HepG2 (cell line): ENCODE data around the gene BPHL. TPM values are rescaled to one million over a fixed set of nuclear protein-coding genes. Genes with fewer than 3 reads are reported as not detected.

Experiments
- CBX1 ChIP-seq: IDR thresholded peaks from one replicate; pipeline ENCODE4 v1.6.1; 2016; ENCODE audit warnings: antibody characterized with exemption, low read depth
- ESRRA ChIP-seq: sonication (generic); formaldehyde crosslinking; IDR thresholded peaks from 2 replicates; pipeline ENCODE4 v1.5.1; 2020; ENCODE audit warnings: mild to moderate bottlenecking, low read depth, missing genetic modification reagents
- HDAC6 ChIP-seq: fragments of 200-600 bp; sonication (generic); IDR thresholded peaks from 2 replicates; pipeline ENCODE4 v1.7.0; 2017; ENCODE audit warnings: mild to moderate bottlenecking, antibody characterized with exemption, low read length, low read depth
- KLF13 ChIP-seq: sonication (generic); formaldehyde crosslinking; IDR thresholded peaks from 2 replicates; pipeline ENCODE4 v1.4.0; 2020; ENCODE audit warnings: mild to moderate bottlenecking, missing genetic modification reagents
- KLF9 ChIP-seq: IDR thresholded peaks from 2 replicates; pipeline ENCODE4 v1.6.1; 2016; ENCODE audit warnings: low read depth
- LBX2 ChIP-seq: sonication (generic); formaldehyde crosslinking; IDR thresholded peaks from 2 replicates; pipeline ENCODE4 v1.5.0; 2020; ENCODE audit warnings: missing genetic modification reagents, mild to moderate bottlenecking, borderline replicate concordance
- MXD4 ChIP-seq: IDR thresholded peaks from 2 replicates; pipeline ENCODE4 v1.6.1; 2016; ENCODE audit warnings: mild to moderate bottlenecking, missing biosample characterization, missing genetic modification reagents
- NCOR1 ChIP-seq: fragments of 200-600 bp; sonication (generic); IDR thresholded peaks from 2 replicates; pipeline ENCODE4 v1.7.0; 2017; ENCODE audit warnings: antibody characterized with exemption, low read length, borderline replicate concordance
- NR1H2 ChIP-seq: sonication (generic); formaldehyde crosslinking; IDR thresholded peaks from 2 replicates; pipeline ENCODE4 v1.8.1; 2022; ENCODE audit warnings: low read depth, missing genetic modification reagents, borderline replicate concordance
- POGZ ChIP-seq: sonication (generic); formaldehyde crosslinking; IDR thresholded peaks from 2 replicates; pipeline ENCODE4 v1.4.0; 2020; ENCODE audit warnings: mild to moderate bottlenecking, missing genetic modification reagents
- RFXAP ChIP-seq: sonication (generic); formaldehyde crosslinking; IDR thresholded peaks from 2 replicates; pipeline ENCODE4 v1.4.0; 2020; ENCODE audit warnings: missing genetic modification reagents, borderline replicate concordance
- TBX2 ChIP-seq: sonication (generic); formaldehyde crosslinking; IDR thresholded peaks from 2 replicates; pipeline ENCODE4 v1.5.0; 2020; ENCODE audit warnings: missing genetic modification reagents, mild to moderate bottlenecking, borderline replicate concordance
- TOPORS ChIP-seq: sonication (generic); formaldehyde crosslinking; IDR thresholded peaks from 2 replicates; pipeline ENCODE4 v1.8.0; 2023; ENCODE audit warnings: mild to moderate bottlenecking, missing genetic modification reagents
- TP53 ChIP-seq: sonication (generic); formaldehyde crosslinking; conservative IDR thresholded peaks from 2 replicates; pipeline ENCODE4 v1.4.0; 2020; ENCODE audit warnings: missing genetic modification reagents
- TRIM22 ChIP-seq: fragments of 450-650 bp; IDR thresholded peaks from 2 replicates; pipeline ENCODE4 v1.6.1; 2017
- XRCC5 ChIP-seq: fragments of 200-400 bp; formaldehyde crosslinking; optimal IDR thresholded peaks from 2 replicates; pipeline ENCODE3; 2017; ENCODE audit warnings: mild to moderate bottlenecking, low read length
- ZBTB49 ChIP-seq: sonication (generic); formaldehyde crosslinking; IDR thresholded peaks from 2 replicates; pipeline ENCODE4 v1.4.0; 2020; ENCODE audit warnings: missing genetic modification reagents, borderline replicate concordance
- ZNF337 ChIP-seq: sonication (generic); formaldehyde crosslinking; IDR thresholded peaks from 2 replicates; pipeline ENCODE4 v1.5.1; 2020; ENCODE audit warnings: missing genetic modification reagents, low read depth, mild to moderate bottlenecking, borderline replicate concordance
- ZNF432 ChIP-seq: sonication (generic); formaldehyde crosslinking; IDR thresholded peaks from 2 replicates; pipeline ENCODE4 v1.5.0; 2020; ENCODE audit warnings: missing genetic modification reagents, mild to moderate bottlenecking, borderline replicate concordance
- ZNF558 ChIP-seq: sonication (generic); formaldehyde crosslinking; IDR thresholded peaks from 2 replicates; pipeline ENCODE4 v1.9.0; 2022; ENCODE audit warnings: mild to moderate bottlenecking, missing genetic modification reagents, borderline replicate concordance
- ZNF563 ChIP-seq: sonication (generic); formaldehyde crosslinking; IDR thresholded peaks from 2 replicates; pipeline ENCODE4 v1.8.0; 2022; ENCODE audit warnings: mild to moderate bottlenecking, moderate library complexity, missing genetic modification reagents
- ZNF672 ChIP-seq: sonication (generic); formaldehyde crosslinking; IDR thresholded peaks from 2 replicates; pipeline ENCODE4 v1.8.1; 2022; ENCODE audit warnings: missing genetic modification reagents
- ZNF691 ChIP-seq: sonication (generic); formaldehyde crosslinking; IDR thresholded peaks from 2 replicates; pipeline ENCODE4 v1.4.0; 2020; ENCODE audit warnings: missing genetic modification reagents, low read depth, mild to moderate bottlenecking, borderline replicate concordance
- ZNF780A ChIP-seq: sonication (generic); formaldehyde crosslinking; IDR thresholded peaks from 2 replicates; pipeline ENCODE4 v1.8.0; 2022; ENCODE audit warnings: mild to moderate bottlenecking, missing genetic modification reagents, moderate library complexity
- ZNF83 ChIP-seq: sonication (generic); formaldehyde crosslinking; IDR thresholded peaks from 2 replicates; pipeline ENCODE4 v1.4.0; 2020; ENCODE audit warnings: missing genetic modification reagents, mild to moderate bottlenecking, borderline replicate concordance
- ZSCAN12 ChIP-seq: sonication (generic); formaldehyde crosslinking; IDR thresholded peaks from 2 replicates; pipeline ENCODE4 v1.9.0; 2021; ENCODE audit warnings: mild to moderate bottlenecking, missing genetic modification reagents
- polyA plus RNA-seq, 8 experiments: library from polyadenylated mRNA; depleted of rRNA in 3 of 8; stranded (reverse) in 7 of 8; unstranded in 1 of 8; fragments of >200 nt; fragmentation: Illumina TruSeq in 4 of 8; extraction: Trizol in 4 of 8; gene quantifications; 2 replicates each; pipeline versions ENCODE4 v1.2.1 to v1.2.3, GENCODE V29; 2011 to 2016; ENCODE audit warnings: low read depth in 4 of 8, missing spikeins in 1 of 8, mixed read lengths in 1 of 8; ENCODE audit not compliant: insufficient read depth in 1 of 8
- total RNA-seq, 5 experiments: library from RNA; depleted of rRNA; stranded (reverse); fragments of >200 nt; fragmentation: Illumina TruSeq; extraction: Trizol; gene quantifications; 2 replicates each; pipeline ENCODE4 v1.2.3, GENCODE V29; 2016; ENCODE audit warnings: low read depth in 1 of 5

Gene BPHL
- total and polyA plus RNA-seq, 2 of the 13 experiments (the other 11 are each of a cell fraction or from before 2014, with no cell fraction given), result 37.8 to 39.5 TPM

- peak; percentile 66; the same call in 1 of the 2 replicates for TF ChIP-seq POGZ (CRISPR knock-in tag)
- peak; percentile 60; the same call in 1 of the 2 replicates for TF ChIP-seq KLF9 (CRISPR knock-in tag)
- TF ChIP-seq LBX2 (CRISPR knock-in tag), result no peak
- TF ChIP-seq ZNF563 (CRISPR knock-in tag), result no peak
- no peak for TF ChIP-seq ZNF780A (CRISPR knock-in tag)
- no peak for TF ChIP-seq TP53 (CRISPR knock-in tag)
- peak; percentile 26; the same call in 1 of the 2 replicates for TF ChIP-seq RFXAP
- TF ChIP-seq HDAC6, result no peak
- peak; percentile 37 for TF ChIP-seq TBX2 (CRISPR knock-in tag)
- TF ChIP-seq NCOR1, result 0 out of 2 replicates have a peak, but pooled peaks have one; percentile 35
- no peak; the same call in 1 of the 2 replicates for TF ChIP-seq ZBTB49 (CRISPR knock-in tag)
- no peak for TF ChIP-seq XRCC5
- TF ChIP-seq ZNF672, result no peak
- 0 out of 2 replicates have a peak, but pooled peaks have one; percentile 58 for TF ChIP-seq MXD4 (CRISPR knock-in tag)
- TF ChIP-seq ESRRA (CRISPR knock-in tag), result no peak
- no peak; the same call in 1 of the 2 replicates for TF ChIP-seq ZNF558 (CRISPR knock-in tag)
- no peak for TF ChIP-seq KLF13
- no peak for TF ChIP-seq ZSCAN12
- TF ChIP-seq ZNF691 (CRISPR knock-in tag), result 0 out of 2 replicates have a peak, but pooled peaks have one; percentile 46
- no peak for TF ChIP-seq CBX1
- no peak for TF ChIP-seq ZNF337 (CRISPR knock-in tag)
- TF ChIP-seq ZNF83 (CRISPR knock-in tag), result no peak
- TF ChIP-seq NR1H2 (CRISPR knock-in tag), result no peak
- 0 out of 2 replicates have a peak, but pooled peaks have one; percentile 60 for TF ChIP-seq TOPORS (CRISPR knock-in tag)
- no peak for TF ChIP-seq ZNF432
- no peak for TF ChIP-seq TRIM22
Observed at GRCh38 chr6:3195695-3196497, 77.4 kb downstream of the BPHL start (continued).
